ENCODE results near the gene DTNB.

DNA sequence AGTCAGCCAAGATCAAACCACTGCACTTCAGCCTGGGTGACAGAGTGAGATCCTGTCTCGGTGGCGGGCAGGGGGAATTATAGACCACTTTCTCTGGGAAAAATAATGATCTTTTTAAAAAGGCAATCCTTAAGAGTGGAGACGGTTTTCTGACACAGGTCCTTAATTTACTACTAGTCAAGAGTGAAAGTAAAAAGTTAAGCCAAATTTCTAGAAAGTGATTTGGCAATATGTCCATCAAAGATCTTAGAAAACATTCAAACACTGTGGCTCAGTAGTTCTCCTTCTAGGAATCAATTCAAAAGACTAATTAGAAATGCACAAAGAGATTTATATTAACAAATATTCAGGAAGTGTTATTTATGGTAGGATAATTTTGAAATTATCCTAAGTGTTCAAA, 183.2 kb downstream of the DTNB start:
- TF ChIP-seq, protein P1, sequence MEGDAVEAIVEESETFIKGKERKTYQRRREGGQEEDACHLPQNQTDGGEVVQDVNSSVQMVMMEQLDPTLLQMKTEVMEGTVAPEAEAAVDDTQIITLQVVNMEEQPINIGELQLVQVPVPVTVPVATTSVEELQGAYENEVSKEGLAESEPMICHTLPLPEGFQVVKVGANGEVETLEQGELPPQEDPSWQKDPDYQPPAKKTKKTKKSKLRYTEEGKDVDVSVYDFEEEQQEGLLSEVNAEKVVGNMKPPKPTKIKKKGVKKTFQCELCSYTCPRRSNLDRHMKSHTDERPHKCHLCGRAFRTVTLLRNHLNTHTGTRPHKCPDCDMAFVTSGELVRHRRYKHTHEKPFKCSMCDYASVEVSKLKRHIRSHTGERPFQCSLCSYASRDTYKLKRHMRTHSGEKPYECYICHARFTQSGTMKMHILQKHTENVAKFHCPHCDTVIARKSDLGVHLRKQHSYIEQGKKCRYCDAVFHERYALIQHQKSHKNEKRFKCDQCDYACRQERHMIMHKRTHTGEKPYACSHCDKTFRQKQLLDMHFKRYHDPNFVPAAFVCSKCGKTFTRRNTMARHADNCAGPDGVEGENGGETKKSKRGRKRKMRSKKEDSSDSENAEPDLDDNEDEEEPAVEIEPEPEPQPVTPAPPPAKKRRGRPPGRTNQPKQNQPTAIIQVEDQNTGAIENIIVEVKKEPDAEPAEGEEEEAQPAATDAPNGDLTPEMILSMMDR (IDR thresholded peaks at IDR 0.05), result no peak
- no peak for TF ChIP-seq EP300 (IDR thresholded peaks at IDR 0.05)
- no peak for TF ChIP-seq POLR2A (IDR thresholded peaks at IDR 0.05)
